RWPE2 (cell line): ENCODE results near the gene CIC.
A peak's percentile ranks its signal among the peaks of the same experiment; 100 is the strongest.

Source experiments
- ATAC-seq: fragments of 200-7000 bp; cut with Tn5 transposase; 3 replicates; pipeline ENCODE4 v1.9.1; 2021; ENCODE audit warnings: low read depth
- DNase-seq: peaks from one replicate; pipeline ENCODE4 v3.0.0-alpha.2; 2020; ENCODE audit warnings: low spot score
- H3K27ac ChIP-seq: fragments of 450-650 bp; 2 replicates; pipeline ENCODE4 v1.5.1; 2017; ENCODE audit warnings: mild to moderate bottlenecking; ENCODE audit not compliant: poor library complexity, severe bottlenecking
- H3K27me3 ChIP-seq: fragments of 250-450 bp; sonication (Bioruptor Pico); 2 replicates; pipeline ENCODE4 v1.5.1; 2021; ENCODE audit warnings: mild to moderate bottlenecking, moderate library complexity; ENCODE audit not compliant: insufficient read depth, poor library complexity, severe bottlenecking
- H3K36me3 ChIP-seq: fragments of 250-450 bp; sonication (Bioruptor Pico); 2 replicates; pipeline ENCODE4 v1.5.1; 2020; ENCODE audit warnings: low read depth, mild to moderate bottlenecking, moderate library complexity
- H3K4me1 ChIP-seq: fragments of 250-450 bp; sonication (Bioruptor Pico); 2 replicates; pipeline ENCODE4 v1.5.1; 2021; ENCODE audit warnings: mild to moderate bottlenecking, moderate library complexity; ENCODE audit not compliant: insufficient read depth, poor library complexity, severe bottlenecking
- H3K4me3 ChIP-seq: fragments of 250-450 bp; sonication (Bioruptor Pico); 2 replicates; pipeline ENCODE4 v1.5.1; 2021; ENCODE audit warnings: mild to moderate bottlenecking, moderate library complexity; ENCODE audit not compliant: severe bottlenecking
- H3K9me3 ChIP-seq: fragments of 250-450 bp; sonication (Bioruptor Pico); 2 replicates; pipeline ENCODE4 v1.5.1; 2021; ENCODE audit warnings: mild to moderate bottlenecking, moderate library complexity; ENCODE audit not compliant: severe bottlenecking
- CTCF ChIP-seq: fragments of 450-650 bp; IDR thresholded peaks from one replicate; pipeline ENCODE4 v1.5.1; 2017; ENCODE audit warnings: mild to moderate bottlenecking, moderate library complexity; ENCODE audit not compliant: poor library complexity, severe bottlenecking

Gene CIC

GRCh38 chr19:42285988-42286348 lies 16.9 kb downstream of the CIC start:
- Histone ChIP-seq H3K4me3 (no peak overlapping the region), H3K27me3 (no peaks in the 10 kb centered on the region), H3K4me1 (peaks cover 17% of the 10 kb centered on the region), H3K36me3 (peaks cover 41% of the 10 kb centered on the region), H3K9me3 (no peaks in the 10 kb centered on the region), H3K27ac (peak overlapping the region; percentile 97)
- TF ChIP-seq CTCF = no peak
- ATAC-seq (no peak), DNase-seq (no peak)

- Histone ChIP-seq H3K36me3 (peaks cover 46% of the 10 kb centered on the region), H3K4me3 (no peak overlapping the region), H3K4me1 (peaks cover 16% of the 10 kb centered on the region), H3K27ac (peak overlapping the region; percentile 97), H3K9me3 (no peaks in the 10 kb centered on the region), H3K27me3 (no peaks in the 10 kb centered on the region)
- DNase-seq (no peak), ATAC-seq (no peak)
- TF ChIP-seq CTCF = no peak
These were observed 17.4 kb downstream of the CIC start for GRCh38 chr19:42286349-42287016.

GRCh38 chr19:42287017-42287826 lies 18.2 kb downstream of the CIC start:
- Histone ChIP-seq H3K4me1 (peaks cover 9% of the 10 kb centered on the region), H3K36me3 (peaks cover 54% of the 10 kb centered on the region), H3K9me3 (no peaks in the 10 kb centered on the region), H3K4me3 (no peak overlapping the region), H3K27ac (no peak overlapping the region), H3K27me3 (no peaks in the 10 kb centered on the region)
- no peak for ATAC-seq
- DNase-seq = no peak
- no peak for TF ChIP-seq CTCF

- no peaks in the 10 kb centered on the region for H3K9me3 ChIP-seq
- H3K36me3 ChIP-seq = peaks cover 57% of the 10 kb centered on the region
- no peak for TF ChIP-seq CTCF
- no peak overlapping the region for H3K27ac ChIP-seq
- peaks cover 5% of the 10 kb centered on the region for H3K4me1 ChIP-seq
- ATAC-seq (no peak), DNase-seq (no peak)
- H3K4me3 ChIP-seq = no peak overlapping the region
- no peaks in the 10 kb centered on the region for H3K27me3 ChIP-seq
These were observed 18.7 kb downstream of the CIC start for GRCh38 chr19:42287827-42288107.

- DNase-seq (no peak), ATAC-seq (no peak)
- no peak overlapping the region for H3K27ac ChIP-seq
- no peaks in the 10 kb centered on the region for H3K27me3 ChIP-seq
- H3K9me3 ChIP-seq = no peaks in the 10 kb centered on the region
- no peaks in the 10 kb centered on the region for H3K4me1 ChIP-seq
- no peak overlapping the region for H3K4me3 ChIP-seq
- H3K36me3 ChIP-seq = peaks cover 62% of the 10 kb centered on the region
- no peak for TF ChIP-seq CTCF
These were observed 19.3 kb downstream of the CIC start for GRCh38 chr19:42288387-42288786.
